Fibroblast of skin of left biceps (primary cell): ENCODE data around the gene NPNT.
A peak's percentile ranks its signal among the peaks of the same experiment; 100 is the strongest.
"Not testable (repeated sequence)": the region's sequence is repeated elsewhere in the genome, so short reads cannot be mapped to it uniquely, and the experiment has no call there.

Experiments used
- DNase-seq, 2 experiments: peaks; one replicate each; pipeline ENCODE4 v3.0.0-alpha.2; 2013; ENCODE audit warnings: low read depth in 2 of 2

Gene NPNT, protein sequence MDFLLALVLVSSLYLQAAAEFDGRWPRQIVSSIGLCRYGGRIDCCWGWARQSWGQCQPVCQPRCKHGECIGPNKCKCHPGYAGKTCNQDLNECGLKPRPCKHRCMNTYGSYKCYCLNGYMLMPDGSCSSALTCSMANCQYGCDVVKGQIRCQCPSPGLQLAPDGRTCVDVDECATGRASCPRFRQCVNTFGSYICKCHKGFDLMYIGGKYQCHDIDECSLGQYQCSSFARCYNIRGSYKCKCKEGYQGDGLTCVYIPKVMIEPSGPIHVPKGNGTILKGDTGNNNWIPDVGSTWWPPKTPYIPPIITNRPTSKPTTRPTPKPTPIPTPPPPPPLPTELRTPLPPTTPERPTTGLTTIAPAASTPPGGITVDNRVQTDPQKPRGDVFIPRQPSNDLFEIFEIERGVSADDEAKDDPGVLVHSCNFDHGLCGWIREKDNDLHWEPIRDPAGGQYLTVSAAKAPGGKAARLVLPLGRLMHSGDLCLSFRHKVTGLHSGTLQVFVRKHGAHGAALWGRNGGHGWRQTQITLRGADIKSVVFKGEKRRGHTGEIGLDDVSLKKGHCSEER

DNA sequence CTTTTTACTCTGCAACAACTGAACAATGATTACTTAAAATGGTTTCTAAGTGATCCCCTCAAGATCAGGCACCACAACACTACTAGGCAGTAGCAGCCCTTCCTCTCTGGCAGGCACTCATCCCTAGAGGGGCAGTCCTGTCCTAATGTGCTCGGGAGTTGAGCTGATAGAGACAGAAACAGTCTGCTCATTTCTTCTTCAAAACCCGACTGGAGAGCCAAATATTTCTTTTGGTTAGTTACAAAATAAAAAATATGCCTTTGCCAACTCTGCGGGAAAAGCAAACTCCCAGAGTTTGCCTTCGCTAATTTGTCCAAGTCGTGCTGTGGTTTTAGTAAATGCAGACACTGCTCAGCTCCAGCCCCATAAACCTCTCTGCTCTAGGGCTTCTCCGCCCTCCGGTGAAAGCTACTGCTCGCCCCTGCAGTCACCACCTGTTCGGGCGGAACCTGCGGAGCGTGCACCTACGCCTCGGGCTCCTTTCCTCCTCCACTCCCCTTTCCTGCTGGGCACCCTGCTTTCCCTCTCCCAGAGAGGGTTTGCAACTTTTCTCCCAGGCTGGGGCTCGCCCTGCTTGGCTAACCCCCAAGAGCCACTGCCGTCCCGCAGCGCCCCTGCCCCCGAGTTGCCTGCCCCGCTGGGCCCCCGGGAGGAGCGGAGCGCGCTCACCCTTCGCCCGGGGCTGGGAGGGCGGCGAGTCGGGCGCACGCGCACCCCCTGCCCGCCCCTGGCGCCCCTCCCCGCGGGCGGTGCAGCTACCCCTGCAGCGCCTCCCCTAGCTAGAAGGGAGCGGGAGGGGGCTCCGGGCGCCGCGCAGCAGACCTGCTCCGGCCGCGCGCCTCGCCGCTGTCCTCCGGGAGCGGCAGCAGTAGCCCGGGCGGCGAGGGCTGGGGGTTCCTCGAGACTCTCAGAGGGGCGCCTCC lies at the start of gene NPNT:
TSS of gene NPNT (plus strand) at position 812 of the 923 bp plus-strand sequence. CDS start 182 bp downstream, outside the sequence.
- DNase-seq: no peak

DNA sequence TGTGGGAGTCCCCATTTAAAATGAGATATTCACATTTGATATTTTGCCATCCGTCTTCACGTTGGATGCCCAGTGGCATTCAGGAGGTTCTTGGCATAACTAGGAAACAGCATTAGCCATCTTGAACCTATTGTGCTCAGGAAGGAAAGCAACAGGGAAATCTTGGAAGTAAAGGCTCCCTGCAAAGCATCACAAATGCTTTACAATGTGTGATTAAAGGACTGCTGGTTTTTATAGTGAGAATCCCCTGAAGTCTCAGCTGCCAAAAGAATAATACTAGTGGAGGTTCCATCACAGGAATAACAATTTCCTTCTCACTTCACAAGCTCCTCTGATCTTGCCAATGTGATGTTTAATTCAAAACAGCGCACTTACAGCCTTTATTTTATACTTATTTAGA lies 49.7 kb upstream of the NPNT start:
- no peak for DNase-seq

DNA sequence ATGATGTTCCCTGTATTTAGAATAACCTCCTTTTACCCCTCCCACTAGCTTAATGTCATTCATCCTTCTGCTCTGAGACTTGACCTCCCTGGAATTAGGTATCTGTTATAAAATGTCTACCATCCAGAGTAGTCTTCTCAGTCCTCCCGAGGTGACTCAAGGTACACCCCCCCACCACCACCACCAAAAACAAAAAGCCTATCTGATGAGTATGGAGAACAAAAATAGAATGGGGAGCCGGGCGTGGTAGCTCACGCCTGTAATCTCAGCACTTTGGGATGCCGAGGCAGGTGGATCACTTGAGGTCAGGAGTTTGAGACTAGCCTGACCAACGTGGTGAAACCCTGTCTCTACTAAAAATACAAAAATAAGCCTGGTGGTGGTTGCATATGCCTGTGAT lies 46.9 kb upstream of the NPNT start:
- DNase-seq: not testable (repeated sequence)

DNA sequence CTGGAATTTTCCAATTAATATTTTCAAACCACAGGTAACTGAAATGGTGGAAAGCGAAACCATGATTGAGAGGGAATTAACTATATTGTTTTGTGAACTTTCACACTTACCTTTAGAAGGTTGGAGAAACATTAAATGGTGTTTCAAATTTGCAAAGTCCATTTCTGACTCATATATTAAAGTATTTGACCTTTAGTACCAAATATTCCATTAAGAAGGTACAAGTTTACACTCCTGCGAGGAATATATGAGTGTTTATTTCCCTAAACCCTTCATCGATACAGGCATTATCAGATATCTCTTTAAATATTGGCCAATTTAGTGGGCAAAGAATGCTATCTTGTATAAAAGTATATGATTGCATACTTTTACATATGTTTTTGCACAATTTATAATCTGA lies 44.1 kb upstream of the NPNT start:
- DNase-seq: no peak

DNA sequence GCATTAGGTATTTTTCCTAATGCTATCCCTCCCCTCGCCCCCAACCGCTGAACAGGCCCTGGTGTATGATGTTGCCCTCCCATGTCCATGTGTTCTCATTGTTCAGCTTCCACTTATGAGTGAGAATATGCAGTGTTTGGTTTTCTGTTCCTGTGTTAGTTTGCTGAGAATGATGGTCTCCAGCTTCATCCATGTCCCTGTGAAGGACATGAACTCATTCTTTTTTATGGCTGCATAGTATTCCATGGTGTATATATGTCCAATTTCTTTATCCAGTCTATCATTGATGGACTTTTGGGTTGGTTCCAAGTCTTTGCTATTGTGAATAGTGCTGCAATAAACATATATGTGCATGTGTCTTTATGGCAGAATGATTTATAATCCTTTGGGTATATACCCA lies 43.0 kb upstream of the NPNT start:
- DNase-seq: not testable (repeated sequence)

DNA sequence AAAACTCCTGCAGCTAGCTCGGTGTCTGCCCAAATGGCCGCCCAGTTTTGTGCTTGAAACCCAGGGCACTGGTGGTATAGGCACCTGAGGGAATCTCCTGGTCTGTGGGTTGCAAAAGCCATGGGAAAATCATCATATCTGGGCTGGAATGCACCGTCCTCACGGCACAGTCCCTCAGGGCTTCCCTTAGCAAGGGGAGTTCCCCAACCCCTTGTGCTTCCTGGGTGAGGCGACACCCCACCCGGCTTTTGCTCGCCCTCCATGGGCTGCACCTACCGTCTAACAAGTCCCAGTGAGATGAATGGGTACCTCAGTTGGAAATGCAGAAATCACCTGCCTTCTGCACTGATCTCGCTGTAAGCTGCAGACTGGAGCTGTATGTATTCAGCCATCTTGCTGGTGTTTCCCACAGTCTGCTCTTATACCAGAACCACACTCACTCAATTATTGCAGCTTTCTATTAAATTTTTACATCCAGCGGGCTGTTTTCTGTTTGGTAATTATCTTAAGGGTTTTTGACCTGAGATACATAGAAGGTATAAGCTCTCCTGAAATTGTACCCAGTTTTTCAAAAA lies 36.7 kb upstream of the NPNT start:
- no peak for DNase-seq

DNA sequence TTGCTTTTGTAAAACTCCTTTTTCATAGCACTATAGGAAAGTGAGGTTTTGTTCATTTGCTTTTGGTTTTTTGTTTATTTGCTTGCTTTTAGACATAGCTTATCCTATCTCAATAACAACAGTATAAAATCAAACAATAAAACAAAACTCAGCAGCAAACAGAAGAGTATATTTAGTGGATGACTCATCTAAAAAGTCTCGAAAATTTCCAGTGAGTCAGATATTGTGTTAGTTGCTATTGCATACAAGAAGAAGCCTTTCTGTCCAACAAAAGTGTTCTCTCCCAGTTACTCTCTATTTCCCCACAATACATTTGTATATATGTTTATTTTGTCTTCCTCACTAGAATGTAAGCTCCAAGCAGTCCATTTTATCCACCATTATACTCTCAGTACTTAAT lies 36.0 kb upstream of the NPNT start:
- peak; percentile 12 to 13 for DNase-seq

DNA sequence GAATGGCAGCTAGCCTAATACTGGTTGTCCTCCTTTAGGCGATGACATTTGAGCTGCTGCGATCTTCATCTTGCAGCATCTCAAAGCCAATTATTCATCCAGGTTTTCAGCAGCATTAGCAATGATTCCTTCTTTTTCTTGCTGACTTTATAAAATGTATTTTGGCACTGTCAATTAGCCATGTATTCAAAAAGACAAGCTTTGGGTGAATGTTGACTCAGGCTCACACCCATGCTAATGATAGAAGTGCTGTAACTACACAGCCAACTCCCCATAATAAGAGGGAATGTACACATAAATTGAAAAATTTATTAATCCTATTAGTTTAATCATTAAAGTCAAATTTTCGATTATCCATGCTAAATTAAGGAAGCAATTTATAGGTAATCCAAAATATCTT lies 24.3 kb upstream of the NPNT start:
- no peak for DNase-seq

DNA sequence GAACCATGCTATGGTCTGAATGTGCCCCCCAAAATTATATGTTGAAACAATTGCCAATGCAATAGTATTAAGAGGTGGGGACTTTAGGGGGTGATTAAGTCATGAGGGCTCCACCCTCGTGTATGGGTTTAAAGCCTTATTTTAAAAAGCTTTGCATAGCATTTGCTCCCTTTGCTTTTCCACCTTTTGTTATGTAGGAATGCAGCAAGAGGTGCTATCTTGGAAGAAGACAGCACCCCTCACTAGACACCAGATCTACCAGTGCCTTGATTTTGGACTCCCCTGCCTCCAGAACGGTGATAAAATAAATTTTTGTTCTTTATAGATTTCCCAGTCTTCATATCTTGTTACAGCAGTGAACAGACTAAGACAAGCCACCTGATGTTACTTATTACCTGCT lies 23.3 kb upstream of the NPNT start:
- no peak for DNase-seq

DNA sequence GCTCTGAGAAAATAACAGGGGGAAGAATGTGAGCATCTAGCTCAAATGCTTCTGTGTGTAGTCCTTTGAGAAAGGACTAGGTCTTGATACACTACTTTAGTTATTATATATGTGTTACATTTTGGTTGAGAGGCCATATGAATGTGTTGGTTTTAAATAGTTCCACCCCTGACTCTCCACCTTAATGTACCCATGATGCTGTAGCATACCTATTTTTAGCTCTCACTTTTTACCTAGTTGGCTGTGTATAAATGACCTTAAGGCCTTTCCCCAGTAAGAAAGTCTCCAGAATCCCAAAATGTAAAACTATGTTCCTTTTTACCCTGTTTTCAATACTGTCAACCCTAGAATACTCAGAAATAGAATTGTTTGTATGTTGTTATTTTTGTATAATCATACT lies 20.0 kb upstream of the NPNT start:
- no peak for DNase-seq

DNA sequence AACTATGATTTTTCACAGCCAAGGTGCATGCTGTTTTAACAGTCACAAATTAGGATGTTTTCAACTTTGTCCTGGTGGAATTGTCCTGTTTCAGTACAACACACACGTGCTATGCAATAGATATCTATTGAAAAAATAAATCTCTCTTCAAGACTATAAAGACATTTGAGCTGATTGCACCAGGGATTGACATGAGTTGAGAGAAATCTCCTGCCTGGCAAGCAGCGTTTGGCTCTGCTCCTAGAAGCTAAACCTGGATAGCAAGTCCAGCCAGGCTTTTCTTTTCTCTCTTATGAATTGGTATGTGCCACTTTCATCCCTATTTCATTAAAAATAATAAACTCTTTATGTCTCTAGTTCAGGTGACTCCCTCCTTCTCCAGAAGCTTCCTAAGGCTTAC lies 16.6 kb upstream of the NPNT start:
- no peak for DNase-seq

DNA sequence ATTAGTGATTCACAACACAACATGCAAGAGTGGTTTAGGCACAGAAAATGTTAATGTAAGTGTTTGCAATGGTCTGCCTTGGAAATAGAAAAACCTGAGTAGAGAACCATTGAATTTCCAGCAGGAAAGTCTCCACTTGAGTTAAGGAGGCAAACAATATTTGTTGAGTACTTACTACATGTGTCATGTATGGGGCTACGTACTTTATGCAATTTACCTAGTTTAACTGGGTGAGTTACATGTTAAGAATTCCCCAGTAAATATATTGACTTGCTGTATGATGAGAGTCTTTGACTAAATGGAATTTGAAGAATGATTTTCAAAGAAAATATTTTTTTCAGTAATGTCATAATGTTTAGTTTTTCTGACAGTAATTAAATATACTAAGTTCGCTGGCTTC lies 7.8 kb upstream of the NPNT start:
- DNase-seq: no peak

DNA sequence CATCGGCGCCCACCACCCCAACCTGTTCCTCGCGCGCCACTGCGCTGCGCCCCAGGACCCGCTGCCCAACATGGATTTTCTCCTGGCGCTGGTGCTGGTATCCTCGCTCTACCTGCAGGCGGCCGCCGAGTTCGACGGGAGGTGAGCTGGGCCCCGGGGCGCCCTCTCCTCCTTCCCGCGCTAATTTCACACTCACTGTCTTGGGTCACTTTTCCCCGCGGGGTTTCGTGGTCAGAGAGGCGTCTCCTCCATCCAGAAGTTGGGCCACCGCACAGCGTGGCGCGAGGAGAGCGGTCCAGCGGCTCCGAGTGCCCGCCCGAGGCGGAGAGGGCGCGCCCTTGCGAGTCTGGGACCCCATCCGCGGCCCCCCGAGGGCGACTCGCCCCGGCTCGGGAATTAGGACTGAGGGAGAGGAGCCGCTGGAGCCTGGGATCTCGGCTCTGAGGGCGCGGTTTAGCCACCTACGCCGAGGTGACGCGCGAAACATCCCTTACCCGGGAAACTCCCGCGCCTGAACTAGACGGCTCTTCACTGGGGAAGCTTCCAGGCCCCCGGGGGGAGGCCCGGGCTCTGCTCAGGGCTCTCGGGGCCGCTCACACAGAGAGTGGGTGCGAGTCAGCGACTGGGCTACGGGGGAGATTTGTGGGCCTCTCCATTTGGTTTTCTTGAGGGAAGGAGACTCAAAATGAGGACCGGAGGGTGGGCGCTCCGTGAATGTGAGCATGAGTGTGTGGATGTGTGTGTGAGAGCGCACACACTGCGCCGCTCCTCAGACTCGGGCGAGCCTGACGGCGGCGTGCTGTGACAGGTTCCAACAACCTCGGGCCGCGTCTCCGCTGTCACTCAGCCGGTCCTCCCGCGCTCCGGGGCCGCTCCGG lies 551 bp downstream of the NPNT start:
- DNase-seq: no peak

DNA sequence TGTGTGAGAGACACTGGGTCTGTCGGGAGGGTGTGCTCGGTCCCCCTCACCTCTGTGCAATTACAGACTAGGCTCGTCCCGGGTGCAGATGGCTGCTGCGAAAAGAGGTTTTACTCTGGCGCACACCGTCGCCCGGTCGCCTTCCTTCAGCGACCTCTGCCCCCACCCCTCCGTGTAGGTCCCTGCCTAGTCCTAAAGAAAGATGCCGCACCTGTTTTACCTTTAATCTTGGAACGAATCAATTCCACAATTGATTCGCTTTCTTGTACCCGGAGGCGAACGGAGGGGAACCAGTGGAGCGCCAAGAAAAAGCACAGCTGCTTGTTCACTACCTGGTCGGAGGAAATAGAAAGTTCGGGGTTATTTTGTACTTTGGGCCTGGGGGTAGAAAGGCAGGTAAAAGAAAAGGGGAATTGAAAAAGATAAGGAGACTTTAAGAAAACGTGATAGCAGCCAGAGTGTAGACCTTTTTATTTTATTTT lies 1.2 kb downstream of the NPNT start:
- no peak for DNase-seq

DNA sequence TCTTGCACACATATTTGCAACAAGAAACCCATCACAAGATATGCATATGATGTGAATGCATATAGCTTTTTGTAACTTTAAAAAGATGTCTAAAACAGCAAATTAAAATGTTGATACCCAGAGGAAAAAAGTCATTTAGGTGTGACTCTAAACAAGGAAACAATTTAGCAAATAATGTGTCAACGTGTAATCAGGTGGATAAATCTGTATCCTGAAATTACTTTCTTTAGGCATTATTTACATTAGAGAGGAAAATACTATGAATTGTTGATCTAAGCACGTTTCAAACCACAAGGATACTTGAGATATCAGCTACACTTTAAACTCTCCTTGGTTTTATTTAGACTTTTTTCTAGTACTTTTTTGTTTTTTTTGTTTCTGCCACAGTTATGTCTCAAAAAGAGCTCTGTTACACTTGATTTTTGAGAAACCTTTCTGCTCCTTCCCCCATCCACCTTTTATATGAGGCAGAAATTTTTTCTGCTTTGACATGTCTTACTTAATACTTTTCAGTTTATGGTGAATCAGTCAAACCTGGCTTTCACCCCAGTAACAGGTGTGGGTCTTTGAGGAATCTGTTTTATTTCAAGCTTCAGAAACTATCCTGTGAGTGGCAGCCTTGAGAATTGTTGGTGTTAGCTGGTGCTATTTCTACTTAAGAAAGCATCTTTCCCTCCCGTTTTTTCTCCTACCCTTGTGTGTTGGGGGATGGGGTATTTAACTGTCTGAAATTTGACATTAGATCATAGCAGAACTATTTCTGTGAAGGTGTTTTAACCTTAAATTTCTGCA lies 1.9 kb downstream of the NPNT start:
- DNase-seq: no peak

DNA sequence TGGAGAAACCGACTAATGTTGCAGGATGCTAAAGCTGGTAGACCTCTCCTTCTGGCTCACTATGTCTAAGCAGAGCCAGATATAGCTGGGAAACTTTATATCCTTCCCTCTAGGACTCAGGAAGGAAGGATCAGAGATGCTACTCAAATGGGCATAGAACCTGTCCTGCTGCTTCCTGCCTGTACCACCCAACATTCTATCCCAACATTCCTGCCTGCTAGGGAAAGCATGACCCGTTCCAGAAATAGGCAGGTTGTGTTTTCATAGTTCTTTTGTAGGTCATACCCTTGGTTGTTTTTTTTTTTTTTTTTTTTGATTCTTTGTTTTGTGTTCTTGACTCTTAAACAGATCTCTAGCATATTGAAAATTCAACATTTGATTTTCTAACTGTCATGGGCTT lies 5.3 kb downstream of the NPNT start:
- DNase-seq: no peak

DNA sequence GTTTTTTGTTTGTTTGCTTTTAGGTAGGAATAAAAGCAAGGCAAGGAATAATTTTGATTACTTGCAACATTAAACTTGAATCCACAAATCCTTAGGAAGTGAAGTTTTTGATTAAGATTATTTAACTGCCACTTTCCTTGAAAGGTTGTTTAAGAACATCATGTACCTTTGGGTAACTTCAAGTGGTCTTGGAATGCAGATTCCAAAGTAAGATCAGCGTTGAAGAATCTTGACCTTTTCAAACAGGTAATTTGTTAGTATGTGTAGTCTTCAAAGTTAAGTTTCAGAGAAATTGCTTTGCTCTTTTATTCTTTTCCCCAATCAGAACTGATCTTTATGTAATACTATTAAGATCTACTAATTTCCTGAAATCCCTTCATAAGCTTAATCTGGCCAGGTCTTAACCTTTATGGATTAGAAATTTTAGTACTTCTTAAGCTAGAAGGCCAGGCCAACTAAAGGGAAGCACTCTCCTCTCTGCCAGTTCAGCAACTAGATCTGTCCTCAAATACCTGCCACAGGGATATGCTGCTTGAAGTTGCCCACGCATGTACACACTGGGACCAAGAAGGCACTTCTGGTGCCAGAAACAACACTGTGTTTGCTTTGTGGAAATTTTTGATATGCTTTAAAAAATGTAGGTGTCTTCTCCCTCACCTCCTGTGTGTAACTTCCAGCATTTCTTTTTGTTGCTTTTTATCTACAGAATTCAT lies 7.4 kb downstream of the NPNT start:
- no peak for DNase-seq

DNA sequence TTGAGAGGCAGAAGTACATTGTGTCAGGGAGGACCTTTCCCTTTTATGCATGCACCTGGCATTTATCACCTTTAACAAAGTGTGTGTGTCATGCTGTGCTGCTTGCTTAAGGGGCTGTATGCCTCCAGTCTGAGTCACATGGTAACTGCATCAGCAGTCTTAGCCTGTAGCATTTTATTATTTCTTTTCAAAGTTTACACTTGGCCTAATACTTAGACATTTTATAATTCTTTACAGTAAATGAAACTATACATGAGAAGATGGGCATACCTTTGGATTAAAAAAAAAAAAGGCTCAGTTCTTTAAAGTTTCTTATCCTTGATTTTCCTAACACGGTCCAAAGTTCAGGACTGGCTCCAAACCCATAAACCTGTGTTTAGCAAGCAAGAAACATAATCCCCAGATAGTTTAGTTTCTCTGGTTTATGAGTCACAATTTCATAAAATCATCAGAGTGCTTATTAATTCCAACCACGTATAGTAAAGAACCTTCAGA lies 14.6 kb downstream of the NPNT start:
- DNase-seq: no peak

DNA sequence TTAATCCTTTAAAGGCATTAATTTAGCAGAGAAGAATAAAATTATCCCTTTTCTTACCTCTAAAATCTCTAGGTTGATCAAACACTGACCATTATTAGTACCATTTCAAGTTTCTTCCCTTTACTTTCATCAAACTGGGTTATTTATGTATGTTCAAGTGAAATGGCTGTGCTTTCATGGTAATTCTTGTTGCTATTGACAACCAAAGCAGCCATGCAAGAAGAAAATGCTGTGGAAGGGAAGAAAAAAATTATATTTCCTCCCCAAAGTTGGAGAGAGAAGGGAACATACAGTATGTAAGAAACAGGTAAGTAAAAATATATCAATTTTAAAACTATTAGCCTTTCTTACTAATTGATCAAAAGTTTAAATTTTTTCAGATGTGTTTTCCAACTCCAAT lies 16.2 kb downstream of the NPNT start:
- DNase-seq: no peak
